HFF-Myc (cell line): ENCODE measurements around the gene VAMP3.
"Not testable (repeated sequence)": the region's sequence is repeated elsewhere in the genome, so short reads cannot be mapped to it uniquely, and the experiment has no call there.

ENCODE experiments used
- DNase-seq: peaks from one replicate; pipeline ENCODE4 v3.0.0-alpha.2; 2011; ENCODE audit warnings: low read depth; ENCODE audit errors: extremely low read depth
- H3K4me3 ChIP-seq: replicated peaks from 2 replicates; pipeline ENCODE4 v1.5.1; 2011; ENCODE audit warnings: low read depth, mild to moderate bottlenecking, control low read depth, low read length
- TF ChIP-seq, protein P1 (sequence below): IDR thresholded peaks from 2 replicates; pipeline ENCODE4 v1.5.1; 2012; ENCODE audit warnings: mild to moderate bottlenecking, low read depth, low read length, control low read depth; ENCODE audit errors: missing control alignments

The VAMP3 gene

DNA sequence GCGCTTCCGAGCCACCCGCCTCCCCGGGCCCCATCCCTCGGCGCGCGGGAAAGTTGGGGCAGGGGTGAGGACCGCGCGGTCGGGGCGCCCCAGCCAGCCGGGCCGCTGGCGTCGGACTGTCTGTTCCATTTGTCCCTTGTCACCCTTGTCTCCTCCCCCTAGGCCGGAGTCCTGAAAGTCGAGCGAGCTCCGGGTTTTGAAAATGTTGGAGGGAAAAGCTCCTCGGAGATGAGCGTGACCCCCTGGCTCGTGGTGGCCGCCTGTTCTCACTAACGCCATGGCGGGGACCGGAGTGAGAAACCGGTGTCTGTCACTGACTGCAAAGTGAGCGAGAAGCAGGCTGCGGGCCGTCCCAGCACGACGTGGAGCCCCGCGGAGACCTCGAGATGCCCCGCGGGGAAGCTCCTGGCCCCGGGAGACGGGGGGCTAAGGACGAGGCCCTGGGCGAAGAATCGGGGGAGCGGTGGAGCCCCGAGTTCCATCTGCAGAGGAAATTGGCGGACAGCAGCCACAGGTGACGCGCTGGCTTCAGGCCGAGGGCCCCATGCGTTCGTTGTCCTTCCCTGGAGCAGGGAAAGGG lies 13.5 kb downstream of the VAMP3 start:
- TF ChIP-seq, protein P1, sequence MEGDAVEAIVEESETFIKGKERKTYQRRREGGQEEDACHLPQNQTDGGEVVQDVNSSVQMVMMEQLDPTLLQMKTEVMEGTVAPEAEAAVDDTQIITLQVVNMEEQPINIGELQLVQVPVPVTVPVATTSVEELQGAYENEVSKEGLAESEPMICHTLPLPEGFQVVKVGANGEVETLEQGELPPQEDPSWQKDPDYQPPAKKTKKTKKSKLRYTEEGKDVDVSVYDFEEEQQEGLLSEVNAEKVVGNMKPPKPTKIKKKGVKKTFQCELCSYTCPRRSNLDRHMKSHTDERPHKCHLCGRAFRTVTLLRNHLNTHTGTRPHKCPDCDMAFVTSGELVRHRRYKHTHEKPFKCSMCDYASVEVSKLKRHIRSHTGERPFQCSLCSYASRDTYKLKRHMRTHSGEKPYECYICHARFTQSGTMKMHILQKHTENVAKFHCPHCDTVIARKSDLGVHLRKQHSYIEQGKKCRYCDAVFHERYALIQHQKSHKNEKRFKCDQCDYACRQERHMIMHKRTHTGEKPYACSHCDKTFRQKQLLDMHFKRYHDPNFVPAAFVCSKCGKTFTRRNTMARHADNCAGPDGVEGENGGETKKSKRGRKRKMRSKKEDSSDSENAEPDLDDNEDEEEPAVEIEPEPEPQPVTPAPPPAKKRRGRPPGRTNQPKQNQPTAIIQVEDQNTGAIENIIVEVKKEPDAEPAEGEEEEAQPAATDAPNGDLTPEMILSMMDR = no peak
- peak overlapping the region; percentile 35 for H3K4me3 ChIP-seq
- DNase-seq = no peak

DNA sequence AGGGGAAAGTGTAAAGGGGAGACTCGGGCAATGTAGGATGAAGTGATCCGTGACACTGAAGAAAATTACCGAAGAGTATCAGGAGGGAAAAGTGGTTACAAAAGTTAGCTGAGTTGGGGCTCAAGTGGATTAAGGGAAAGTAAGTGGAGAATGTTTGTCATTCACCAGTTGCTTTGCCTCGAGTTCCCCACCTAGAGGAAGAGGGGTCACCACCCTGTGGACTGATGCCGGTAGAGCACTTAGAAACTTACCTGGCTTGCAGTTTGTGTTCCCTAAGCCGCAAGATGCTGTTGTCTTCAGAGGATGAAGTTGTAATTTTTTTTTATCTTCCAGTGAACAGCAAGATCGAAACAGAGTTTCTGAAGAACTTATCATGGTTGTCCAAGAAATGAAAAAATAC lies 14.0 kb downstream of the VAMP3 start:
- DNase-seq = no peak
- peak overlapping the region; percentile 35; the same call in 1 of the 2 replicates for H3K4me3 ChIP-seq
- TF ChIP-seq, protein P1 = no peak

DNA sequence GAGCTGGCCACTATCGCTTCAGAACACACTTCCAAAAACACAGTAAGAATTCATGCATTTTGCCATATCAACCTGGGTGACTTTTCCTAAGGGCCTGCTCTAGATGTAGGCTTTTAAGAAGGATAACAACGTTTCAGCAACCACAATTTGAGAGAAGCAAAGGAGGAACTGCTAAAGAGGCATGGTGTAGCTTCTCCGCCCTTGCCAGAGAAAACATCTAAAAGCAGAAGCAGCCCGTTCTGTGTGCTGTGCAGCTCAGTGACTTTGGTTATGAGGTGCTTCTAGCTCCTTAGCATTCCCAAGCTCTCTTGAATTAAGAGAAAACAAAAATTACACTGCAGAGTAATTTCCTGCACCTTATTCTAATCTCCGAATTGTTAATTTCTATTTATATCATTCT lies 15.7 kb downstream of the VAMP3 start:
- no peak for DNase-seq
- H3K4me3 ChIP-seq = no peak overlapping the region
- TF ChIP-seq, protein P1 = no peak

DNA sequence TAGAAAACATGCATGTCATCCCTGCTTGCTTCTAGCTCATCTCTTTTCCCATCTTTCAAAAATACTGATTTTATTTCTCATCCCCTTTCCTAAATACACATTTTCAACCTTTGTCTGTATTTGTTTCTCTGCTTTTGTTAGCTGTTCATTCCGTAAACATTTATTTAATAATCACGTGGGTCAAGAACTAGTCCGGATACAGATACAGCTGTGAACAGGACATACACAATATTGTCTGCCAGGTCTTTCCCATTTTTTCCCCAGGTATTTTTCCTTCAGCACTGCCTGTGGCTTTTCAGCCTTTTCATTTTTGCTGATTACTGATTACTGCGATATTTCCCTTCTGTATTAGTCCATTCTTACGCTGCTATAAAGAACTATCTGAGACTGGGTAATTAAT lies 18.7 kb downstream of the VAMP3 start:
- no peak for DNase-seq
- TF ChIP-seq, protein P1 = no peak
- no peak overlapping the region for H3K4me3 ChIP-seq

DNA sequence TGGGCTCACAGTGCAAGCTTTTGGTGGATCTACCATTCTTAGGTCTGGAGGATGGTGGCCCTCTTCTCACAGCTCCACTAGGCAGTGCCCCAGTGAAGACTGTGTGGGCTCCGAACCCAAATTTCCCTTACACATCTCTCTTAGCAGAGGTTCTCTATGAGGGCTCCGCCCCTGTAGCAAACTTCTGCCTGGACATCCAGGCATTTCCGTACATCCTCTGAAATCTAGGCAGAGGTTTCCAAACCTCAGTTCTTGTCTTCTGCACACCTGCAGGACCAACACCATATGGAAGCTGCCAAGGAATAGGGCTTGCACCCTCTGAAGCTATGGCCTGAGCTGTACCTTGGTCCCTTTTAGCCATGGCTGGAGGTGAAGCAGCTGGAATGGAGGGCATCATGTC lies 19.9 kb downstream of the VAMP3 start:
- not testable (repeated sequence) for DNase-seq, H3K4me3 ChIP-seq

DNA sequence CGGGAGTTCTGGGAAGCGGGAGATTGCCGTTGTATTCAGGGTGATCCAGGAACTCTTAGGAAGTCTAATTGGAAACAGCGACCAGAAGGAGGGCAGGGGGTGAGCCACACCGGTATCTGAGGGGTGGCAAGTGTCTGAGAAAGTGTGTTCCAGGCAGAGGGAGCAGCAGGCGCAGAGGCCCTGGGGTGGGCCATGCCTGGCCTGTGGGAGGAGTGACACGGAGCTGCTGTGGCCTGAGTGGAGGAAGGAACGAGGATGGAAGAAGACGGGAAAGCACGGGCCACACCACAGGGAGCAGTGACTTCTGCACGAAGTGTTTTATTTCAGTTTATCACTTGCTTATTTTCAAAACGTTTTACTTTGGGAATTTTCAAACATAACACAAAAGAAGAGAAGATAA lies 24.3 kb downstream of the VAMP3 start:
- H3K4me3 ChIP-seq = no peak overlapping the region
- no peak for DNase-seq
- TF ChIP-seq, protein P1 = no peak

DNA sequence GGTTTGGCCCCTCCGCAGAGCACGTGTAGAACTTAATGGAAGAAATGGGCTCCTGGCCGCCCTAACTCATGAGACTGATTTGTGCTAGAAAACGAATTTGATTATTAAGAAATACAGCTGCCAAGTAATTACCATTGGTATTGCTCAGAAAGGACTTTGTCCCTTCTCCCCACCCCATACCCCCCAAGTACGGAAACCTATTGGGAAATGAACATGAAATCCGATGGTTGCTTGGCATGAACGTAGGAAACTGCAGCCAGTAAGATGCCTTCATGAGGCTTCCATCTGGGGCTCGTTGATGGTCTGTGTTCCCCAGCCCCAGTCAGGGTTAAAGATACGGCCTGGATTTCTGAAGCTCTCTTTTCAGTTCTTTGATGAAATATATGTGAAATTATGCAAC lies 34.4 kb downstream of the VAMP3 start:
- TF ChIP-seq, protein P1 = no peak

More for the DNA sequence above, 34.4 kb downstream of the VAMP3 start:
- H3K4me3 ChIP-seq = no peak overlapping the region
- DNase-seq = no peak
